ENCODE data around the gene NLGN4Y.
"Not testable (repeated sequence)": the region's sequence is repeated elsewhere in the genome, so short reads cannot be mapped to it uniquely, and the experiment has no call there.

Gene NLGN4Y

DNA sequence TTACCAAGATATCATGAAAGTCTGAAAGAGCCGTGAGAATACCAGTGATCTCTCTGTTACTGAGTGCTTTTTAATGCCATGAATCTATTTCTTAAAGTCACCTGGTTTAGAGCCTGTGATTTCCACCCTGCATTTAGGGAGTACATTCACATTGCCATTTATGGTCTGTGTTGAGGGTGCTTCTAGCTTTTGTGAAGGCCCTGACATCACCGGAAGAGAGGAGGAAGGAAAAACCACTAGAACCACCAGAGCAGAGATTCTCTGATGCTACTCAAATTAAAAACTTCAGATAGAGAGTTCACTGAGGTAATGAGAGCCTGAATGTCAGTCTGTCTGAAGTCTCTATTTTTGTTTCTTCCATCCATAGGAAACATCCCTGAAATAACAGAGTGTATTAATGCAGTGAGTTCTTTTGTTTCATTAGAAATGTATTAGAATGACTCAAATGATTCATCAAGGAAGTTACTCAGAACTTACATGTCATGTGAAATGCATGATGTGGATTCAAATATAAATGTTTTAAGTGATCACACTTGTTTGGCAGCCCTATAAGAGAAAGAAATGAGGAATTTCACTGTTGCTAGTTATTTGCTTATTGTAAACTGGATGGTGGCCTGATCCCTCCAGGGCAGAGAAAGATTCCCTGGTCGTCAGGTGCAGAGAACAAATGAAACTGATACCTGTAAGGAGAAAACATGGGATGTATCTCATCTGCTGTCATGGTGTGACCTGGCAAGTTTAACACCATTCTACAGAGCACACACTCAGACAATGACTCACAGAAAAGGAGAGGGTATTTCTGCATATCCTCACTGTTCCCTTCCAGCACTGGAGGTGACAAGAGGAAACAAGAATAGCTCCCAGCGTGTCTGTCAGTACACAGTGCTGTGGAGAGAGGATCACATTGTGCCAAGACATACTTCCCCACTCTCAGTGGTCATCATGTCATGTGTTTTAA lies 310.1 kb downstream of the NLGN4Y start:
- H3K27ac ChIP-seq (ENCODE audit: low read depth, low read length) = no peak overlapping the region
- H3K4me1 ChIP-seq (ENCODE audit: control insufficient read depth, insufficient read depth, low read length) = no peaks in the 10 kb centered on the region
- H3K4me3 ChIP-seq (ENCODE audit: low read depth, low read length) = no peak overlapping the region
- H3K27me3 ChIP-seq (ENCODE audit: control insufficient read depth, insufficient read depth, low read length) = no peaks in the 10 kb centered on the region
- H3K9me3 ChIP-seq (ENCODE audit: control insufficient read depth, insufficient read depth, low read depth, low read length) = no peaks in the 10 kb centered on the region
- no peaks in the 10 kb centered on the region for H3K36me3 ChIP-seq (ENCODE audit: control insufficient read depth, insufficient read depth, low read length)
- no peak overlapping the region for H3K9ac ChIP-seq (ENCODE audit: low read length)

DNA sequence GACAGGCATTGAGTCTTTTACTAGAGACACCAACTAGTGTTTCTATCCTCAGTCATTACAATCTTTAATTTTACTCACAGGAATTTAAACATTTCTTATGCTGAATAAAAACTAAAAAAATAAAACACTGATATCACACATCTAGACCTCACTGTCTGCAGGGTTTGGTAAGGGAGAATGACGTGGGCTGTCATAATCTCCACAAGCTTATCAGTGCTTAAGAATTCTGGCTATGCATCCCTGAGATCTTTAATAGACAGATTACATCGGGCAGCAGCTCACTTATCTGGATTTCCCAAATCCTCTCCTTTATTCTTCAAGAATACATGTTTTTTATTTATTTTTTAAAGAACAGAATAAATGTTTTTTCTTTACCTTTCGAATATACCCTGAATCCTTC lies 313.1 kb downstream of the NLGN4Y start:
- Histone ChIP-seq H3K4me1 (ENCODE audit: control insufficient read depth, insufficient read depth, low read length) (no peaks in the 10 kb centered on the region), H3K9me3 (ENCODE audit: control insufficient read depth, insufficient read depth, low read depth, low read length) (no peaks in the 10 kb centered on the region), H3K36me3 (ENCODE audit: control insufficient read depth, insufficient read depth, low read length) (no peaks in the 10 kb centered on the region), H3K4me3 (ENCODE audit: low read depth, low read length) (no peak overlapping the region), H3K9ac (ENCODE audit: low read length) (no peak overlapping the region), H3K27me3 (ENCODE audit: control insufficient read depth, insufficient read depth, low read length) (no peaks in the 10 kb centered on the region), H3K27ac (ENCODE audit: low read depth, low read length) (no peak overlapping the region)

DNA sequence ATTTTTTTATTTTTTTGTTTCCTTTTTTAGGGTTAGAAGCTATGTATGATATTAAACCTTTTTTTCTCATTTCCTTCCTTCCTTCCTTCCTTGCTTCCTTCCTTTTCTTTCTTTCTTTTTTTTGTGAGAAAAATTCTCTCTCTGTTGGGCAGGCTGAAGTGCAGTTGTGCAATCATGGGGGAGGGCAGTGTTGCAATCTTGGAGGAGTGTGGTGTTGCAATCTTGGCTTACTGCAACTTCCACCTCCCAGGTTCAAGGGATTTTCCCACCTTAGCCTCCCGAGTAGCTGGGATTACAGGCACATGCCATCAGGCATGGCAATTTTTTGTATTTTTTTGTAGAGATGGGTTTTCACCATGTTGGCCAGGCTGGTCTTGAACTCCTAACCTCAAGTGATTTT lies 326.4 kb downstream of the NLGN4Y start:
- H3K9ac ChIP-seq (ENCODE audit: low read length) = no peak overlapping the region
- H3K27ac ChIP-seq (ENCODE audit: low read depth, low read length) = no peak overlapping the region
- H3K4me3 ChIP-seq (ENCODE audit: low read depth, low read length) = no peak overlapping the region
- H3K9me3 ChIP-seq (ENCODE audit: control insufficient read depth, insufficient read depth, low read depth, low read length) = no peaks in the 10 kb centered on the region
- H3K4me1 ChIP-seq (ENCODE audit: control insufficient read depth, insufficient read depth, low read length) = no peaks in the 10 kb centered on the region
- no peaks in the 10 kb centered on the region for H3K36me3 ChIP-seq (ENCODE audit: control insufficient read depth, insufficient read depth, low read length)
- H3K27me3 ChIP-seq (ENCODE audit: control insufficient read depth, insufficient read depth, low read length) = no peaks in the 10 kb centered on the region

DNA sequence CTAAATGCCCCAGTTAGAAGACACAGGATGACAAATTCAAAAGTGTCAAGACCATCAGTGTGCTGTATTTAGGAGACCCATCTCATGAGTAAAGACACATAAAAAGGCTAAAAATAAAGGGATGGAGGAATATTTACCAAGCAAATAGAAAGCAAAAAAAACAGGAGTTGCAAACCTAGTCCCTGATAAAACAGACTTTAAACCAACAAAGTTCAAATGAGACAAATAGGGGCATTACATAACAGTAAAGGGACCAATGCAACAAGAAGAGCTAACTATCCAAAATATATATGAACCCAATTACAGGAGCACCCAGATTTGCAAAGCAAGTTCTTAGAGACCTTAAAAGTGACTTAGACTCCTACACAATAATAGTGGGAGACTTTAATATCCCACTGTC lies 336.1 kb downstream of the NLGN4Y start:
- no peaks in the 10 kb centered on the region for H3K36me3 ChIP-seq (ENCODE audit: control insufficient read depth, insufficient read depth, low read length)
- no peaks in the 10 kb centered on the region for H3K4me1 ChIP-seq (ENCODE audit: control insufficient read depth, insufficient read depth, low read length)
- no peaks in the 10 kb centered on the region for H3K9me3 ChIP-seq (ENCODE audit: control insufficient read depth, insufficient read depth, low read depth, low read length)
- H3K27ac ChIP-seq (ENCODE audit: low read depth, low read length) = no peak overlapping the region
- H3K27me3 ChIP-seq (ENCODE audit: control insufficient read depth, insufficient read depth, low read length) = no peaks in the 10 kb centered on the region
- no peak overlapping the region for H3K4me3 ChIP-seq (ENCODE audit: low read depth, low read length)
- H3K9ac ChIP-seq (ENCODE audit: low read length) = no peak overlapping the region

DNA sequence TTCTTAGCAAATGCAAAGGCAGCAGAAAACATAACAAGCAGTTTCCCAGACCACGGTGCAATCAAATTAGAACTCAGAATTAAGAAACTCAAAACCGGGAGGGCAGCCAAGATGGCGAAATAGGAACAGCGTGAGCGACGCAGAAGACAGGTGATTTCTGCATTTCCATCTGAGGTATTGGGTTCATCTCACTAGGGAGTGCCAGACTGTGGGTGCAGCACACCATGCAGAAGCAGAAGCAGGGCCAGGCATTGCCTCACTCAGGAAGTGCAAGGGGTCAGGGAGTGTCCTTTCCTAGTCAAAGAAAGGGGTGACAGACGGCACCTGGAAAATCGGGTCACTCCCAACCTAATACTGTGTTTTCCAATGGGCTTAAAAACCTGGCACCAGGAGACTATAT lies 336.7 kb downstream of the NLGN4Y start:
- H3K9me3 ChIP-seq (ENCODE audit: control insufficient read depth, insufficient read depth, low read depth, low read length); H3K4me3 ChIP-seq (ENCODE audit: low read depth, low read length); H3K36me3 ChIP-seq (ENCODE audit: control insufficient read depth, insufficient read depth, low read length); H3K27me3 ChIP-seq (ENCODE audit: control insufficient read depth, insufficient read depth, low read length); H3K4me1 ChIP-seq (ENCODE audit: control insufficient read depth, insufficient read depth, low read length); H3K27ac ChIP-seq (ENCODE audit: low read depth, low read length); H3K9ac ChIP-seq (ENCODE audit: low read length): not testable (repeated sequence)

DNA sequence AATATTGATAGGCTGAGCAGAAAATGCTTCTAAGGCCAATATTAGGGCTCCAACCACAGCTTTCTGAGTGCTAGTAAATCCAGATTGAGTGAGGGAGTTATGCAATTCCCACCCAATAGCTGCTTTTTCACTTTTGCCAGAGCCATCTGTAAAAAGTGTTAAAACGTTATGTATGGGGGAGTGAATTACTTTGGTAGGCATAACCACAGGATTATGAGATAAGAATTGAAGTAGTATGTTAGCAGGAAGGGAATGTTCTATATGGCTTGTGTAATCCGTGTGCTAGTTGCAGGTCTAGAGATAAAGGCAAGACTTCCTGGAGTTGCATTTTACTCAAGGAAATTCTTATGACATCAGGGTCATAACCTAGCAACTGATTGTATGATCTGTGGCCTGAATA lies 347.6 kb downstream of the NLGN4Y start:
- H3K9ac ChIP-seq (ENCODE audit: low read length) = no peak overlapping the region
- no peaks in the 10 kb centered on the region for H3K27me3 ChIP-seq (ENCODE audit: control insufficient read depth, insufficient read depth, low read length)
- H3K27ac ChIP-seq (ENCODE audit: low read depth, low read length) = no peak overlapping the region
- H3K4me1 ChIP-seq (ENCODE audit: control insufficient read depth, insufficient read depth, low read length) = no peaks in the 10 kb centered on the region
- H3K4me3 ChIP-seq (ENCODE audit: low read depth, low read length) = no peak overlapping the region
- no peaks in the 10 kb centered on the region for H3K9me3 ChIP-seq (ENCODE audit: control insufficient read depth, insufficient read depth, low read depth, low read length)
- H3K36me3 ChIP-seq (ENCODE audit: control insufficient read depth, insufficient read depth, low read length) = no peaks in the 10 kb centered on the region

All from HUES6 (cell line).